Left lobe of liver (tissue), 2 donors: ENCODE data around the gene CLN3. TPM values are rescaled to one million over a fixed set of nuclear protein-coding genes. Genes with fewer than 3 reads are reported as not detected.
"Not testable (repeated sequence)": the region's sequence is repeated elsewhere in the genome, so short reads cannot be mapped to it uniquely, and the experiment has no call there.

Experiments
- ATAC-seq: fragments of 200-7000 bp; cut with Tn5 transposase; one replicate; pipeline ENCODE4 v1.9.1; 2020; ENCODE audit warnings: mild to moderate bottlenecking, moderate library complexity
- DNase-seq: peaks from one replicate; pipeline ENCODE4 v3.0.0-alpha.2; 2020; ENCODE audit warnings: low spot score
- total RNA-seq: library from RNA; stranded (reverse); gene quantifications from one replicate; pipeline ENCODE4 v1.2.1, GENCODE V29; 2021
- donor health status: DM: no; HTN: no; CAD: no; lungs with moderate emphysema.
- donor health status: DM: no; HTN: yes; CAD: no.

Gene CLN3
- 17.5 TPM for total RNA-seq

GRCh38 chr16:28491970-28492474 is at the start of gene CLN3:
Gene CLN3 (minus strand): TSS chr16:28492074. CDS start chr16:28491759, 315 bp downstream.
- DNase-seq (peak; percentile 94), ATAC-seq (peak; percentile 90)

DNA sequence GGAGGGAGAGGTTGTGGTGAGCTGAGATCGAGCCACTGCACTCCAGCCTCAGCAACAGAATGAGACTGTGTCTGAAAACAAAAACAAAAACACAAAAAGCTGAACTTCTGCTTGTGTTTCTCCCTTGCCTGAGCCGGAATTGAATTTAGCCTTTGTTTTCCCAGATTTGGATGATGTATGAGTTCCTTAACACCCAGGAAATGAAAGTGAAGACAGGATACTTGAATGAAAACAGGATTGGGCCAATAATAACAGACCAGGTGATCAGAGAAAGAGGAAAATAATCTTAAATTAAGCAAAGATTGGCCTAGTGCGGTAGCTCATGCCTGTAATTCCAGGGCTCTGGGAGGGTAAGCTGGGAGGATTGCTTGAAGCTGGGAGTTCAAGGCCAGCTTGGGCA is 48.5 kb upstream of the CLN3 start:
- no peak for DNase-seq
- no peak for ATAC-seq

GRCh38 chr16:28538733-28539596 is 47.1 kb upstream of the CLN3 start, which contains the start of gene NUPR1:
Gene NUPR1 (minus strand): TSS chr16:28538974. CDS start chr16:28538907, 67 bp downstream.
- DNase-seq (peak; percentile 99), ATAC-seq (peak; percentile 74)

GRCh38 chr16:28537964-28538732 is 46.3 kb upstream of the CLN3 start:
- DNase-seq = peak; percentile 59
- peak; percentile 10 for ATAC-seq

DNA sequence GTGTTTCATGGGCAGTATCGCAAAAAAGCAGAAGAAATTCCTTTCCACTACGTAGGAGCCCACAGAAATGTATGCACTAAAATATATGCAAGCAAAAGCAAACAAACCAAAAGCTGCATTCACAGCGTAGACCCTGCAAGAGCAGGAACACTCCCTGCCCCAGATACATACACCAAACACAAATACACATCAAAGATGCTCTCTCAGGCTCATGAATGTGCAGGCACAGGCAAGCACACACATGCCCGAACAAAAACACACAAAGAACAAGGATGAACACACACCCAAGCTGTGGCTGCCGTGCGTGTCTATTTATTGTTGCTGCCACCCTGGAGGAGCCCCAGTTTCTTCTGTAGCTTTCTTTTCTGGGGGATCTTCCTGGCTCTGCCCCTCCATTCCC is 45.2 kb upstream of the CLN3 start:
- no peak for DNase-seq
- ATAC-seq = no peak

DNA sequence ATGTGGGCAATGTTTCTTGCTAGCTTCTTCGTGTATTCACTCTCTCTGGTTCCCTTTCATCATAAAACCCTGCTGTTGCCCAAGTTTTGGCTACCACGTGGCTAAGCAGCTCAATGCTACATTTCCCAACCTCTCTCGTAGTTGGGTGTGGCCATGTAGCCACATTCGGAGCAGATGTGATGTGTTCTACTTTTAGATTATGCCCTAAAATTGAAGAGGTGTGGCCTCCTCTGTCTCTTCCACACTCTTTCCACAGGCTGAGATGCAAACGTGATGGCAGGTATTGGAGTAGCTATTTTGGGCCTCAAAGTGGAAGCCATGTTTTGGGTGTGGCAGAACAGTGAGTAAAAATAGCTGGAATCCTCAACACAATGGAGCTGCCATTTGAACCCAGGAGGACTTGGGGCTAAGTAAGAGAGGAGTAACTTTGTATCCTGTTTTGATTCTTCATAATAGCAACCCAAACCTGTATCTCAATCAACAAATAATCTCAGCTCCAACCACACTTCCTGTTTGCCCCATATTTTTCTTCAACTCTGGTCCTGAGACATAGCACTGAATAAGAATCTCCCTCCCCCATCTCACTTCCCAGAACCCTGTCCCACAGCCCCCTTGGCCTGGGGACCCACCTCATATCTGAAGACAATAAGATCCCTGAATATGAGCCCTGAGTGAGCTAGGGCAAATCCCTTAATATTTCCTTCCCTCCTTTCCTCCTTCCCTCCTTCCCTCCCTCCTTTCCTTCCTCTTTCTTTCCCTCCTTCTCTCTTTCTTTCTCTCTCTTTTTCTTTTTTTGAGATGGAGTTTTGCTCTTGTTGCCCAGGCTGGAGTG is 42.9 kb upstream of the CLN3 start:
- peak; percentile 30 for ATAC-seq

GRCh38 chr16:28532940-28533647 is 41.2 kb upstream of the CLN3 start:
- peak; percentile 54 for ATAC-seq
- peak; percentile 63 for DNase-seq

More for the DNA sequence above, 42.9 kb upstream of the CLN3 start:
- DNase-seq = peak; percentile 88

GRCh38 chr16:28531777-28532744 is 40.2 kb upstream of the CLN3 start:
- ATAC-seq = peak; percentile 83
- DNase-seq = peak; percentile 95

- DNase-seq = no peak
- no peak for ATAC-seq
These were observed 37.2 kb upstream of the CLN3 start for GRCh38 chr16:28529124-28529523.

DNA sequence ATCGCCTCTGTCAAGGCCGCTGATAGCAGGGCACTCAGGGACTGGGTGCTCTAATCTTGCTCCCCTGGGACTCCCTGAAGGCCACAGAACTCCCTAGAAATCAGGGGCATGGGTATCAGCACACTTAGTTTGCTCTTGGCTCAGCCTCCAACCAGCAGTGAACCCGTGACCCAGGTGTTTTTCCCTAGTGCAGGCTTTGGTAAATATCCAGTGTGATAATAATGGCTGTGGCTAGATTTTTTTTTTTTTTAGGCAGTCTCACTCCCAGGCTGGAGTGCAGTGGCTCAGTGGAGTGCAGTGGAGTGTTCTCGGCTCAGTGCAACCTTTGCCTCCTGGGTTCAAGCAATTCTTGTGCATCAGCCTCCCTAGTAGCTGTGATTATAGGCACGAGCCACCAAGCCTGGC is 36.6 kb upstream of the CLN3 start:
- peak; percentile 38 for ATAC-seq
- DNase-seq = peak; percentile 81

GRCh38 chr16:28527985-28528384 is 36.1 kb upstream of the CLN3 start:
- ATAC-seq (no peak), DNase-seq (no peak)

DNA sequence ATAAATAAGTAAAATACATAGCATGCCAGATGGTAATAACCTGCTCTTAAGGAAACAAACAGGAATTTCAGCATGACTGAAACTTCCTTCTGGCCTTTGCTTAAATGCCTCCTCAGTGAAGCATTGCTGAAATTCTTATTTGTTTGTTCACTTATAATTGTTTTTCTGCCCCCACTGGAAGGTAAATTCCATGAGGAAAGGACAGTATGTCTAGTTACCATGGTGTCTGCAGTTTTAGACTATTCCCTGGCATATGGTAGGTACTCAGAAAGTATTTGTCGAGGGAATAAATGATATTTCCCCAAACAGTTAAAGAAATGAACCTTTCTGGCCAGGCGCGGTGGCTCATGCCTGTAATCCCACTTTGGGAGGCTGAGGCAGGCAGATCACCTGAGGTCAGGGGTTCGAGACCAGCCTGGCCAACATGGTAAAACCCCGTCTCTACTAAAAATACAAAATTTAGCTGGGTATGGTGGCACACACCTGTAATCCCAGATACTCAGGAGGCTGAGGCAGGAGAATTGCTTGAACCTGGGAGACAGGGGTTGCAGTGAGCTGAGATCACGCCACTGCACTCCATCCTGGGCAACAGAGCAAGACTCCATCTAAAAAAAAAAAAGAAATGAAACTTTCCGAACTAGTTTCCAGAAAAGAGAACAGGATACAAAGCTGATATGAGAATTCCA is 35.4 kb upstream of the CLN3 start:
- DNase-seq, ATAC-seq: not testable (repeated sequence)

GRCh38 chr16:28526201-28527099 is 34.6 kb upstream of the CLN3 start:
- ATAC-seq = peak; percentile 71
- DNase-seq = peak; percentile 84

GRCh38 chr16:28524681-28525171 is 32.9 kb upstream of the CLN3 start:
- DNase-seq (peak; percentile 93), ATAC-seq (peak; percentile 78)

GRCh38 chr16:28522792-28523191 is 30.9 kb upstream of the CLN3 start:
- no peak for DNase-seq
- ATAC-seq = no peak

DNA sequence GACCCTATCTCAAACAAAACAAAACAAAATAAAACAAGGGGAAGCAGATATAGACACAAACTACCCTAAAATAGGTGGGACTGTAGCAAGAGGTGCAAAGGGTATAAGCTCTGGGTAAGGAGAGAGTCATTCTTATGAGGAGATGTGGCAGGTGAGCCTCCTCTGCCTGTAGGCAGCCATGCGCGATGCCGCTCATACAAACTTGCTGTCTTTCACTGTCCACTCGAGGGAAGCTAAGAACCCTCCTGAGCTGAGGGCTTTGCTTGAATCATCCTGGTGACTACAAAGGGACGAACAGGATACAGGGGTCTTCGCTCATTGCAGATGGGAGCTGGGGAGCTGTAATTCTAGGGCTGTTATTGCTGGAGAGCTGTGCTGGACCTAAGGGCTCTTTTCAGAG is 29.6 kb upstream of the CLN3 start:
- ATAC-seq = no peak
- no peak for DNase-seq

DNA sequence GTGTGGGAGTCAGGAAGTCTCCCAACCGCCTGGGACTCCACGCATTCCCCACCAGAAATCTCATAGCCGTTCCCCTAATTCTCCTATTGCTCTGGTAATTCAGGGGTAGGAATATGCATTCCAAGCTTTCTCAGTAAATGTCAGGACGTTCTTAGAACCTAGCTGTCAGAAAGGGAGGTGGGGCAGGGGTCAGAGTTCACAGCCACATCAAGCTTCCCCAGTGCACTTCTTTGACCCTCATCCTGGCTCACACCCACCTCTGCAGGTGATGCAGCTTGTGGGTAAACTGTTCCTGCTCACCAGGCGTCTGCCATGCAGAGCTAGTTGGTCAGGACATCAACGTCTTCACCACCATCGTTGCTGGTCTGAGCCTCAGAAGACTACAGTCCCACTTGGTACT is 28.8 kb upstream of the CLN3 start:
- ATAC-seq (no peak), DNase-seq (no peak)
